Esophagus mucosa (tissue), 1 donor: ENCODE results near the gene TBC1D10A. TPM values are rescaled to one million over a fixed set of nuclear protein-coding genes. Genes with fewer than 3 reads are reported as not detected.
"Not testable (repeated sequence)": the region's sequence is repeated elsewhere in the genome, so short reads cannot be mapped to it uniquely, and the experiment has no call there.

ENCODE experiments used
- ATAC-seq: fragments of 200-7000 bp; cut with Tn5 transposase; one replicate; pipeline ENCODE4 v1.9.1; 2020
- total RNA-seq: library from RNA; stranded (reverse); gene quantifications from one replicate; pipeline ENCODE4 v1.2.4, GENCODE V29; 2023
- donor health status: DM: yes; HTN: yes; CAD: no.

TBC1D10A gene
- total RNA-seq, 1 donor from 2014 or later = 44.5 TPM

DNA sequence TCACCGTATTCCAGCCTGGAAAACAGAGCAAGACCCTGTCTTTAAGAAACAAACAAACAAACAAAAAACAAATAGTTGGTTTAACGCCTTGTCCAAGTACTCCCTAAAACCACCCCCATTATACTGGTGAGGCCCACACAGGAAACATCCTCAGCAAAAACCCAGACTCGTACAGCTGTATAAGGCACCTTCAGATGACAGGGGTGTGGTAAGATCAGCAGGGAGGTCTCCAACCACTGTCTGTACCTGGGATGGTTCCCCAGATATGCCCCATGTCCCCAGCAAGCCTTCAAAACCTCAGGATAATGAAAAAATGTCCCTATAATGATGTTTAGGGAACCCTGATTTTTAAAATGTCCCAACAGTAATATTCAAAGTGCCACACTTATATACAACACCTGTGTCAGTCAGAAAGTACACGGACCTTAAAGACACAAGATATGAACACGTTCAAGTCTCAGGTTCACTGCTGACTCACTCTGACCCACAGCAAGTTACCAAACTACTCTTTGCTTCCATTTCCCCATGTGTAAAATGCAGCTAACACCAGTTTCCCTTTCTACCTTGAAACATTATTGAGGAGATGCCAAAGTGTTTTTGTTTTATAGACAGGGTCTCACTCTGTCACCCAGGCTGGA, 20.6 kb upstream of the TBC1D10A start:
- peak; percentile 34 for ATAC-seq

DNA sequence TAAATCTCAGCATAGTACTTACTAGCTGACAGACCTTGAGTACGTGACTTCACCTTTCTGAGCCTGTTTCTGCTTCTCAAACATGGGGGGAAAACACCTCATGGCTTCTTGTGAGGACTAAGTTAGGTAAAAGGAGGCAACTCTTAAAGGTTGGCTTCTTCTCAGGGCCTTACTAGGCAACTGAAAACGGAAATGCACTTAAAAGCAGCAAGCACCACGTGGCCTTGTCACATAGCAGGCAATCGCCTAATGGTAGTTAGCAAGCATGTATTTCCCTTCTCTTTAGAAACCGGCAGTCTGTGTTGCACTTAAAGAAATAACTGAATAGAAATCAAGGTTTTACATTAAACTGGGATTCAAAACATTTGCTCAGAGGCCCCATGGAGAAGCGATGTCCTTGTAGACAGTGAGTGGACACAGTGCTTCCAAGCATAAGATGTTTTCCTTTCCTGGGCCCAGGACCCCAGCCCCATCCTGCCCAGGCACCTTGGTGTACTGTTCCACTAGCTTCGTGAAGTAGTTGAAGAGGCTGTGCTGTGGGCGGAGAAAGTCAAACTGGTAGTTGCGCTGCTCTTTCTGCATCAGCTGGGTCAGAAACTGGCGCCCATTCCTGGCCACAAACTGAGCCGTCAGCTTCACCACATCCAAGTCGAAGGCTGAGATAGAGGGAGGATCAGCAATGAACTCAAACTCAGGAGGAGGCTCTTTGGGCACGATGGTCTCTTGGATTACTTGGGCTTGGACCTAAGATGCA, 17.9 kb upstream of the TBC1D10A start:
- ATAC-seq = no peak

DNA sequence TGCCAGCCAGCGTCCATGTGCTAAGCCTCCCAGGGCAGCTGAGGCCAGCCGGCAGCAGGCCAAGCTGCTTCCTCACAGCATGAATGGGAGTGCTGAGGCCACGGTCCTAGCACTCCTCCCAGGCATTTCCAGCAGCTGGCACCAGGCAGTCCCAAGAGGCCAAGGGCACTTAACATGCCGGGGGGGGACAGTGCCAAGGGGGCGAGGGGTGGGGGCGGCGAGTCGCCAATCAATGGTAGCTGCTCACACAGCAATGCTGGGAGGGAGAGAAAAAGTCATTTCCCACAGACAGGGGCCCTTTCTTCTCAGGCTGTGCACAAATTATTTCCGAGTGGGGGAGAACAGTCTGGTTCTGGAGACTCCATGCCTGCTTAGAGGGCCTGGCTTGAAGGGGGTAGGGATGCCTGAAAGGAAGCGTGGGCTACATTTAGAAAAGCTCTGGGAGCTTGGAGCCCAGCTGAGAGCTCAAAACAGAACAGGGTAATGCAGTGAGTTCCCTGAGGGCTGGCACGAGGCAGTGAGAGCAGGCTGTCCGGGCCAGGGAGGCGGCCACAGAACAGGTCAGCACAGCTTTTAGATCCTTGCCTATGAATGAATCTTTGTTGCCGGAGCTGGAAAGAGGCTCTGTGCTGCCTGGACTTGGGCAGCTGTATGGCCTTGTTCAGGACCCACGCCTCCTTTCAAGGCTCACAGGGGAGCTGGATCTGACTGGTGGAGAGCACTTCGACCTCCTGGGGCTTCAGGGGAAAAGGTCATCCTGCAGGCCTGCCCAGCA, 14.4 kb upstream of the TBC1D10A start:
- peak; percentile 32 for ATAC-seq

DNA sequence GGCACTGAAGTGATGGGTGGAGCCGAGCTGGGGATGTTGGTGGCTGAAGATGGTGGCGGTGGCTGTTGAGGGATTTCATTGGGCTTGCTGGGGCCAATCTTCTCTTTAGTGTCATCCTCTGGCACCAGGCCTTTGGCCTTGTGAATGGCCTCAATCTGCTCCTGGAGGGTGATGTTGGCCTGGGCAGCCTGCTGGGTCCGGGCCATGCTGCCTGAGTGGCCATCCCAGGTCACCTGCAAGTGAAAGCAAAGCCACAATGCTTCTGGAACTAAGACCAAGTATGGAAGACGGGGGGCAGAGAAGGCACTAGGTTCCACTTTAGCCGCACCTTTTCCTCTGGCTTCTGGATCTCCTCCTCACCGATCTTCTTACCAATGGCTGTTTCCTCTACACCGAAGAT, 12.1 kb upstream of the TBC1D10A start:
- ATAC-seq = no peak

DNA sequence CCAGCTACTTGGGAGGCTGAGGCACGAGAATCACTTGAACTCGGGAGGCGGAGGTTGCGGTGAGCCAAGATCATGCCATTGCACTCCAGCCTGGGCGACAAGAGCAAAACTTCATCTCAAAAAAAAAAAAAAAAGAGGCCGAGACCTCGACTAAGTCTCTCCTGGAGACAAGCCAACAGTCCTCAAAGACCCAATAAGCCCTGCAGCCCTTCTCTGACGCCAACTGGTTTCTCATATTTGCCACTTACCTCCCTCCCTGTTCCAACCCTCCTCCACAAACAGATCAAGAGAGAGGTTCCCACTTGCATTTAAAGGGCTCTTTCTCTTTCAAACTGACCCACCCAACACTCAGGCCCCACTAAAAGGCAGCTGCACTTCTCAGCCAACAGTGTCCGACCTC, 11.6 kb upstream of the TBC1D10A start:
- ATAC-seq = not testable (repeated sequence)

DNA sequence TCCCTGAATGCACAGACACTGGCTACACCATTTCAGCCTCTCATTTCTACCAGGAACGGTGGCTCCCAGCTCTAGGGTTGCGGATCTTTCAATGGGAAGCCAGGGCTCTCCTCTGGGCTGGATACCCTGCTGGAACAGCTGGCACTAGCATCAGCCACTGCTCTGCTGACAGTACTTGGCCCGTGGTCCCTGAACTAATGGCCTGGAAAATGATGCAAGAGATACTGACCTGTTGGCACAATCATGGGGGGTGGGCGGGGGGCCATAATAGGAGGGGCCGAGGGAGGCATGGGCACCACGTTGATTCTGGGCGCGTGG, 10.7 kb upstream of the TBC1D10A start:
- ATAC-seq = no peak

DNA sequence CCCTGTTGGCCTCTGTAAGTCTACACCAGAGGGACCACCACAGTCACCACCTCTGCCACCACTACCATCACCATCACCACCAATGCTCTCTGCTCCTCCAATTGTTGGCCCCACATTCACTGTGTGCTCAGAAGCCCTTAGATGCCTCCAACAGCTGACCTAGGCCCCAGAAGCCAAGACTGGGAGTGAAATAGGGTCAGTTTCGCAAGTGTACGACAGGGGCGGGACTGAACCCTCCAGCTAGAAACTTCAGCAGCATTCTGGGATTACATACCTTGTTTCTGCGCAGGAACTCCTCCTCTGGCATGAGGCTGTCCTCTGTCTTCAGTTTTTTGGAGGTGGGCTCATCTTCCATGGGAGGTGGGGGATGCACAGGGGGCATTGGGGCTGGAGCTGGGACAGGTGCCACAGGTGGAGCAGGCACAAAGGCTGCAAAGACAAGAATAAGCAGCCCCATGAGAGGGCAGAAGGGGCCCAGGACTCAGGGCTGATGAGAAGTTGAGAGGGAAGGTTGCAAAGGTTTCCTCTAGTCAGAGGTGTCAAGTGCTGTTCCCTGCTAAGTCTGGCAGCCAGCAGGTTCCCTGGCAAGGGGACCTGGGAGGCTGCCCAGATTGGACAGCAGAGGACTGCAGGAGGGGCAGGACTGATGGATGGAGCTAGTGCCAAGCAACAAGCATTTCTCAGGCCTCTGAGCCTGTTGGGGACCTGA, 10.2 kb upstream of the TBC1D10A start:
- ATAC-seq = no peak

DNA sequence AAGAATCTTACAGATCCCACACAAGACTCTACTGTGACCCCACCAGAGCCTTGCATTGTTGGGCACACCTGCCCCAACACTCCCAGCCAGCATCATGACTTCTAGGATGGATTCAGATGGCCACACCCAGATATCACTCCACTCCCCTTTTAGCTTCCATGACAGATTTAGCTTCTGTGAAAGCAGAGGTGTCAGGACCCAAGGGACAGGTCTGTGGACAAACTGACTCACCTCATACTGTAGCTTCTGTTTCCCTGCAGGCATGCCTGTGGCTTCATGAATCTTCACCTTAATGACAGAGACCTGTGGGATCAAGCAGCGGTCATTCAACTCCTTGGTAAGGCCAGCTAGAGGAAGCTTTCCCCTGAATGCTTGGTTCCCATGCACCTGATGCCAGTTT, 8.5 kb upstream of the TBC1D10A start:
- no peak for ATAC-seq

DNA sequence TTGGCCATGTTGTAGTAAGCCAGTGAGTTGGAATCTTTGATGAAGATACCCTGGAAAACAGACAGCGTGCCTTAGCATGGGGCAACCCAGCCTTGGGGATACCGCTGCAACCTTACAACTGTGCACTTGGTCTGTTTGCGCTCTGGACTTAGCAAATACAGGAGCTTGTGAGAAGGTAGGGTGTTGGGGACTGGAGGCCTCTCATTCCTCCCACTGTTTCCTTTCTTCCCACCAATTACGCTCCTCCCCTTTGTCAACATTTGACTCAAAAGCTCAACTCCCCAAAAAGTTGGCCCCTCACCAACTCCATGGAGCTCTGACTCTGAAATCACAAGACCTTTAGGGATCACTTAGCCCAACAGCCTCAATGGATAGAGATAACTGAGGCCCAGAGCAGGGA, 7.9 kb upstream of the TBC1D10A start:
- no peak for ATAC-seq

DNA sequence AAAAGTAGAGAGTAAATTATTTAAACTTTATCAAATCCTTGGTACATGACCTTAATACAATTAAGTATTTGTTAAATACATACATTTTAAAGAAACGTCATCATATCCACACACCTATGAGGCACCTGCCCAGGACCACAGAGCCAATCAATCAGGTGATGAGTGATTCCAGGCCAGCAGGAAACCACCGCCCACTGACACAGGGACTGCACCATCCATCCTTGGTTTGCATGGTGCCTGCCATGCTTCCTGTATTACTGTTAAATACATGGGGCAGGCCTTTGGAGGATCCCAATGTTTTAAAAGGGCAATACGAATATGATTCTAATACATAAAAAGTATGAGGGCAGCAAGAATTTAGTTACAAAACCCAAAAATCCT, 7.0 kb upstream of the TBC1D10A start:
- ATAC-seq = no peak

DNA sequence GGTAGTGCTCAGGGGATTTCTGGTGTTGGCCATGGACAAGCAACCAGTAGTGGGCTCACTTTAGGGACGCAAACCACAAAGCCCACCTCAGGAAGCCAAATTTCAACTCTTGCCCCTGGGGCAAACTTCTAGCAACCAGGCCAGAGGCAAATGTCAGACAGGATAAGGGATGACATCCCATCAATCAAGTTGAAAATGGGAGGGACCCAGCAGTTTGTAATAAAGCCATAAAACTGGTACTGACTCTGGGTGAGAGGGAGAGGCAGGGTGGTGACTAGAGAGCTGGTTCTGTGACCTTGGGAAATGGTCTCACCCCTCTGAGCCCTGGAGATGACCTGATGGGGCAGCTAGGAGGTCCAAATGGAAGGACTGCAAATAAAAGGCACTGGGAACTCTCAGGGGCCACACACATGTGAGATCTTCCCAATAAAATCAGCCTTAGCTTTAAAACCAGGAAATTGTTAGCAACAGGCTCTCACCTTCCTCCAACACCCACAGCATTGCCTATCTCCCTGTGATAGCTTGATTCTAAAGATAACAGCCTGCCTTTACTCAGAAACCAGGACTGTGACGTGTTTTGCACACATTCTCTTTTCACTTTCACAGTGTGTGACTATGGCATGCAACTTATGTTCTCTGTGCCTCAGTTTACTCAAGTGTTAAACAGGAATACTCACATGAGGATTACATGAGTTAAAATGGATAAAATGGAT, 6.4 kb upstream of the TBC1D10A start:
- no peak for ATAC-seq

DNA sequence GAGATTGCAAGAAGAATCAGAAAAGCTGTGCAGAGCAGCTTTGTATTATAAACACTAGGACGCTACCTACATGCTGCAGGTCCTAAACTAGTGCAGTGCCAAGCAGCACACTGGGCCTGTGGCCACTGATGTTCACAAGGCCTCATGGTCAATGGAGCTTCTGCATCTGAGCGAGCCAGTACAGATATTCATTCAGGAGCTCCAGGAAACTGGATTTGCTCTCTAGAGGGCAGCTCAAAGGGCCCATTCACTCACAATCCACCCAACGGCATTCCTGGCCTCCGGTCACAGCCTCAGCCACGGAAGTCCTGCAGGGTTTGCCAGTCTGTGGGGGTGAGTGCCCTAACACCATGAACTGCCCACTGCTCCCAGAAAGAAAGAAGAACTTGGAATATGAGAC, 5.8 kb upstream of the TBC1D10A start:
- ATAC-seq = no peak

DNA sequence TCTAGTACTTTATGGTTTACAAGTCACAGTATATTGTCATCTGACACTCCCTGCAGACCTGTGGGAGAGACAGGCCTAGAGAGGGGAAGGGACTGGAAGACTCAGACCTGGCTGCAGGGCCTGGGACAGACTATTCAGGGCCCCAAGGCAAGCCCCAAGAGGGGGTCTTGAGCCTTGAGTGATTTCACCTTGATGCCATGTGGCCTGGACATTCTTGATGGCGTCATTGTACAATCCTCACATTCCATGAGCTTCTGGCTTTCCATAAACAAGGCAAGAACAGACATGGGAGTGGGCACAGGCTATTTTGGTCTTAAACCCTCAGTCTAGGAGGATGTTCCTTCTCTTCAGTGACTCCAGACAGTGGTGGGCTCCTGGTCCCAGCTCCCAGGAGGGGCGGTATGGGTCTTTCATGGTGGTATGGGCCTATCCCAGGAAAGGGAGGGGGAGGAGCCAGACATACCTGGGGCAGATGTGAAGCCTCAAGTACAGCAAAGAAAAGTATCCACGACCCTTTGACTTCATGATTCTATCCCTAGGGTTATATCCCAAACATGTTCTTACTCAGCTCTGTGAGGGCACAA, 1.8 kb upstream of the TBC1D10A start:
- ATAC-seq = no peak

DNA sequence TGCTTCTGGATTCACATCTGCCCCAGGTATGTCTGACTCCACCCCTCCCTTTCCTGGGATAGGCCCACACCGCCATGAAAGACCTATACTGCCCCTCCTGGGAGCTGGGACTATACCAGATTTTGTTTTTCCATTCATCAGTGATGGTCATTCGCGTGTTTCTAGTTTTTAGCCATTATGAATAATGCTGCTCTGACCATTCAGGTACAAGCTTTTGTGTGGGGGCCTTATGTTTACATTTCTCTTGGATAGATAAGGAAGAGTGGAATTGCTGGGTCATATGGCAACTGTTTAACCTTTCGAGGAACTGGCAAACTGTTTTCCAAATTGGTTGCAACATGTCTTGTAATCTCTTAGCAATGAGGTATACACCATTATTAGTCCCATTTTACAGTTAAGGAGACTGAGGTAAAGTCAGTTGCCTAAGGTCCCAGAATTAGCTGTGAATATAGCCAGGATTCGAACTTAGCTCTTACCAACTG, 1.2 kb upstream of the TBC1D10A start:
- no peak for ATAC-seq

DNA sequence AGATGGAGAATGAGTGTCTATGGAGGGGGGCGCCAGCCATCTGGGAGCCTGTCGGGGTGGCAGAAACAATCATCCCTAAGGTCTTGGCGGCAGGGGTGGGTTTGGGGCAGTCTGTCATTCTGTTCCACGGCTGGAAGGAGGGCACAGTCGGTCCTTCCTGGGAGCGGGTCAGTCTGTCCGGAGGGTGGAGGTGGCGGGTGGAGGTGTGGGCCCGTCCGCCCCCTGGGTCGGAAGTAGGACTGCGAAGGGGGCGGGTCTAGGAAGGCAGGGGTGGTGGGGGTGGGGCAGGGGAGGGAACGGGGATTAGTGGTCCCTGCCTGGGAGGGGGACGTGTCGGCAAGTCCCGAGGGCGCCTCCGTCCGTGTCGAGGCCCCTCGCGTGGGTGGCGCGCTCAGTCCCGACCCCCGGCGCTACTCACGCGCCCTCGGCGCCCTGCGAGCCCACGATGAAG, 461 bp downstream of the TBC1D10A start:
- ATAC-seq = peak; percentile 40

DNA sequence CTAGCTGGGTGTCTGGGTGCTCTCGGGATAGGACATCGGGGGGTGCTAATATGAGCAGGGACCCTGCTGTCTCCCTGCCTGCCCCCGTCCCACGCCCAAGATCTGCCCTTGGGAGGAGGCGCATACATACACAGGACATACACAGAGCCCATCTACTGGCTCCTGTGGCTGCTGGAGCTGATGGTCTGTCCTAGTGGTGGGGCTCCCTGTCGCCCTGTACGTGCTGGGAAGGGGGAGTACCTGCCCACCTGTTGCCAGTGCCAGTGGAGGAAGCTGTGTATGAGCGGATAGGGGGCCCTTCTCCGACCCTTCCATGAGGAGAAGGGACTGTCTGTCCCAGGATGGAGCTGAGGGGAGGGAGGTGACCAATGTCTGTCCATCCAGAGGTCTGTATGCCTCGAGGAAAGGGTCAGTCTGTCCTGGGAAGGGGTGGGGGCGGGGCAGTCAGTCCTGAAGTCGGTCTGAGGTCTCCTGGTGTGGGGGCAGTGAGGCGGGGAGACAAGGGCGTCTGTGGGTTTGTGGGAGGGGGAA, 952 bp downstream of the TBC1D10A start:
- no peak for ATAC-seq

DNA sequence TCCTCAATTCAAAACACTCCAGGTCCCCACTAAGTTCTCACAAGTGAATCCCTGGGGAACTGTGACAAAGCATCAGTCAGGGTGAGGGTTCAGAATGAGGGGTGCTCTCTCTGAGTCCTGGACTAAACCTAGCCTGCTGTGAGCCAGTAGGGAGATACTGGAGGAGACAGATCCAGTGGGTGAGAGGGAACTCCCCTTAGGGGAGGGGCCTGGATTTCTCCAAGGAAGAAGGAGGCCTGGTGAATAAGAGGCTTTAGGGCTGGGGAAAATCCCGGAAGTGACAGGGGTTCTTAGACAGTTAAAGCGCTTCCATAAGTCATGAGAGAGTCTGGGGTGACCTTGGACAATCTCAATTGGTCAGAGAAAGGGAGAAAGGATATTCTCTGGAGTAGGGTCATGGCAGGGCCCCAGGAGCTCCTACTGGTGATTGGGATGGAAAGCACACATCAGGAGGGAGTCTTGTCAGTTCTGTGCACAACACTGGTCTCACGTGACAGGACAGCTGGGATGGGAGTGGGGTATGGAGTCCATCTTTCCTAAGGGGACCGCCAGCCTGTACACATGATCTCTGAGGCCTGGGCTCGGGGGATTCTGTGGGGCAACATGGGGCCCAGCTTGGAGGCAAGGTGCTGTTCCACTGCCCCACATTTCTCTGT, 1.5 kb downstream of the TBC1D10A start:
- ATAC-seq = peak; percentile 48

DNA sequence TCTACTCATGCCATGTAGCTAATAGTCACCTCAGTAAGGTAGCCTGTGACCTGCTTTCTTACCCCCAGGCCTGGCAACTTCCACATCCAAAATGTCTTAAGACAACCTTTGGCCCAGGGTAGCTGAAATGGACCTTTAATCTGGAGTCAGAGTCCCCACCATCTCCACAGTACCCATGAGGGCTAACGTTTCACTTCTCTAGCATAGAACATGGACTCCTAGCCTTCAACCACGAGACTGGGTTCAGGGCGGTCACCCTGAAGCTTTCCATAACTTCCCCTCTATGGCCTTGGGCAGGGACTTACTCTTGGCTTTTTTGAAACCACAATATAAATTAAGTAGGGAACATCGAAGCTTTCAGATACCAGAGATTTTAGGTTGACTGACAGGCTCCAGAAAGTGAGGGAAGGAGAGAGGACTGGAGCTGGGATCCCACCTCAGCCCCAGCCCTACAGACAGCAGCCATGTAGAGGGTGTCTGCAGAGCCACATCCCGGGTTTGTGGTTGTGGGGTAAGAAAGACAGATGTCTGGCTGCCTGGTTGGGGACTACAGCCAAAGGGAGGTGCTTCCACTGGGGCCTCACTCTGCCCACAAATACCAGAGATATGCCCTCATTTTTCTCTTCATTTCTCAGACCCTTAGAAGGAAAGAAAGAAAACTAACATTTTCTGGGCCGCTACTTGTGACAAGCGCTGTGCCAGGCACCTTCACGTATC, 2.6 kb downstream of the TBC1D10A start:
- no peak for ATAC-seq

DNA sequence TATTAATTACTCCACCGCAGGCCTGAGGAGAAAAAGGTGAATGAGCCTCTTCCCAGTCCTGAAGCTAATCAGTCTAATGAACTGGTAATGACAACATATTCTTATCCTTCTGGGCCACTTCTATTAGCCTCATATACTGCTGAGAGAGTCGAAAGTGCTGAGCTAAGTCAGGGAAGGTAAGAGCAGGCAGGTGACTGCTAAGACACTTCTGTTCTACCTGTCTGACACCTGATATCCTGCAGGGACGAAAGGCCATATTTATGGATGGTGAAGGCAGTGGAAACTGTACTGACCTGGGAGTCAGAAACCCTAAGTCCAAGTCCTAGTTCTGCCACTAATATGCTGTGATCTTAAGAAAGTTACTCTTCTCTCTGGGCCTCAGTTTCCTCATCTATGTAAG, 3.5 kb downstream of the TBC1D10A start:
- ATAC-seq = no peak

DNA sequence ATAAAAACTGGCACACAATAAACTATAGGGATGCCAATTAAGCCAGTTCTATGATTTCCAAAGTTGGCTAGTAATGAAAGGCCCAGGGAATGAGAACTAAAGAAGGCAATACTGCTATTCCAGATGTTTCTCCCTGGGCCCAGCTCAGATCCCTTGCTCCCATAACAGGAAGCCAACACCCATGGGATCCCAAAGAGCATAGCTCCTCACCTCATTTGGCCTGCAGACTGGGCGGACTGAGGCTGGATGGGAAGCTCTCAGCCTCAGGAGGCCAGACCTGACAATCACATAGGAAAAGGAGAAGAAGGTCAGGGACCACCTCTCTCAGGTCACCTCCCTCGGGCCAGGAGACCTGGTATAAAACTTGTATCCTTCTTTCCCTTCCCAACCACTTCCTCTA, 5.3 kb downstream of the TBC1D10A start:
- no peak for ATAC-seq
